ENCODE results near the gene DCP2.

The DCP2 gene

GRCh38 chr5:113034182-113034773 lies 57.7 kb downstream of the DCP2 start:
- TF ChIP-seq CTCF (IDR thresholded peaks at IDR 0.05; ENCODE audit: borderline replicate concordance, control extremely low read depth, extremely low read depth, insufficient read depth, missing control alignments), result no peak
- DNase-seq (ENCODE audit: low spot score), result no peak
- in situ Hi-C loops (cut with MboI; ENCODE audit: low sequenced_read_pairs, unreplicated experiment), result no loop called here

GRCh38 chr5:113035096-113035495 lies 58.5 kb downstream of the DCP2 start:
- no peak for TF ChIP-seq CTCF (IDR thresholded peaks at IDR 0.05; ENCODE audit: borderline replicate concordance, control extremely low read depth, extremely low read depth, insufficient read depth, missing control alignments)
- in situ Hi-C loops (cut with MboI; ENCODE audit: low sequenced_read_pairs, unreplicated experiment), result no loop called here
- no peak for DNase-seq (ENCODE audit: low spot score)

GRCh38 chr5:113036321-113036720 lies 59.7 kb downstream of the DCP2 start:
- no peak for TF ChIP-seq CTCF (IDR thresholded peaks at IDR 0.05; ENCODE audit: borderline replicate concordance, control extremely low read depth, extremely low read depth, insufficient read depth, missing control alignments)
- DNase-seq (ENCODE audit: low spot score), result no peak
- in situ Hi-C loops (cut with MboI; ENCODE audit: low sequenced_read_pairs, unreplicated experiment), result no loop called here

GRCh38 chr5:113036826-113037225 lies 60.2 kb downstream of the DCP2 start:
- no peak for TF ChIP-seq CTCF (IDR thresholded peaks at IDR 0.05; ENCODE audit: borderline replicate concordance, control extremely low read depth, extremely low read depth, insufficient read depth, missing control alignments)
- in situ Hi-C loops (cut with MboI; ENCODE audit: low sequenced_read_pairs, unreplicated experiment), result no loop called here

GRCh38 chr5:113038136-113038535 lies 61.5 kb downstream of the DCP2 start:
- no peak for TF ChIP-seq CTCF (IDR thresholded peaks at IDR 0.05; ENCODE audit: borderline replicate concordance, control extremely low read depth, extremely low read depth, insufficient read depth, missing control alignments)
- in situ Hi-C loops (cut with MboI; ENCODE audit: low sequenced_read_pairs, unreplicated experiment), result no loop called here
- DNase-seq (ENCODE audit: low spot score), result no peak

More at GRCh38 chr5:113036826-113037225, 60.2 kb downstream of the DCP2 start:
- no peak for DNase-seq (ENCODE audit: low spot score)

- TF ChIP-seq CTCF (IDR thresholded peaks at IDR 0.05; ENCODE audit: borderline replicate concordance, control extremely low read depth, extremely low read depth, insufficient read depth, missing control alignments), result no peak
- DNase-seq (ENCODE audit: low spot score), result no peak
- in situ Hi-C loops (cut with MboI; ENCODE audit: low sequenced_read_pairs, unreplicated experiment), result no loop called here
Observed at GRCh38 chr5:113038714-113039113, 62.1 kb downstream of the DCP2 start.
